Measurements from ENCODE around the gene LSM5. TPM values are rescaled to one million over a fixed set of nuclear protein-coding genes. Genes with fewer than 3 reads are reported as not detected.

The LSM5 gene
- total and polyA plus RNA-seq, 2 of the 4 experiments (the other 2 are of a cell fraction), result 5.0 to 26.5 TPM

GRCh38 chr7:32476816-32477648 is 13.1 kb downstream of the LSM5 start:
- Histone ChIP-seq H3K14ac (replicated peaks; ENCODE audit: low read depth, low read length) (no peak overlapping the region), H3K4me2 (ENCODE audit: low read depth, low read length) (no peak overlapping the region), H3K27me3 (ENCODE audit: control insufficient read depth, insufficient read depth, low read length) (no peaks in the 10 kb centered on the region), H2AK5ac (ENCODE audit: low read depth, low read length) (no peak overlapping the region), H3K18ac (ENCODE audit: low read depth, low read length) (no peak overlapping the region), H4K5ac (ENCODE audit: low read depth, low read length) (no peak overlapping the region), H2AK9ac (replicated peaks; ENCODE audit: low read depth, low read length, poor library complexity) (no peak overlapping the region), H4K8ac (ENCODE audit: low read depth in 2 of 2, low read length in 2 of 2) (no peak overlapping the region), H3K9ac (ENCODE audit: low read depth, low read length) (no peak overlapping the region), H3K27ac (ENCODE audit: insufficient read depth, low read length) (no peak overlapping the region), H2BK20ac (ENCODE audit: low read depth, low read length) (no peak overlapping the region), H2BK15ac (ENCODE audit: low read depth, low read length) (no peak overlapping the region; the same call in 2 of the 3 replicates), H3K79me1 (ENCODE audit: low read depth in 1 of 2, low read length in 2 of 2) (no peaks in the 10 kb centered on the region), H3K4ac (ENCODE audit: low read depth, low read length) (no peak overlapping the region), H3K23ac (ENCODE audit: low read depth, low read length) (no peak overlapping the region), H3K56ac (ENCODE audit: extremely low read depth, insufficient read depth, low read length) (no peak overlapping the region), H4K91ac (ENCODE audit: insufficient read depth, low read depth, low read length) (no peak overlapping the region), H2BK5ac (ENCODE audit: low read depth, low read length, poor library complexity, severe bottlenecking) (no peak overlapping the region), H2AFZ (replicated peaks; ENCODE audit: low read length, poor library complexity) (no peak overlapping the region), H2BK120ac (ENCODE audit: low read depth, low read length) (no peak overlapping the region), H3K9me3 (ENCODE audit: control insufficient read depth, insufficient read depth, low read length) (no peaks in the 10 kb centered on the region), H3K9me1 (ENCODE audit: insufficient read depth, low read length) (0 out of 2 replicates have a peak, but pooled peaks cover 3% of the 10 kb centered on the region), H3K36me3 (ENCODE audit: control insufficient read depth, insufficient read depth, low read length) (no peaks in the 10 kb centered on the region), H3K4me3 (ENCODE audit: insufficient read depth, low read depth, low read length) (no peak overlapping the region), H4K20me1 (ENCODE audit: insufficient read depth, low read length) (no peaks in the 10 kb centered on the region), H3K4me1 (ENCODE audit: control insufficient read depth, insufficient read depth, low read length) (peaks cover 3% of the 10 kb centered on the region; the same call in 1 of the 2 replicates)
- intact Hi-C loops (cut with micrococcal nuclease) (no loop called here), dilution Hi-C loops (cut with HindIII; ENCODE audit: low sequenced_read_pairs, unreplicated experiment) (no loop called here), in situ Hi-C loops (cut with MboI; ENCODE audit: low sequenced_read_pairs) (loop anchor here (5.0 kb wide), 1 partner anchor 260 kb away; no protein-coding TSS in a partner anchor)
- no TSS peak for BruUV-seq (replicated peaks)
- ATAC-seq (ENCODE audit: low read depth), result no peak
- ChIA-PET CTCF (interaction anchor here (0.6 kb wide), 1 partner anchor 266 kb away, joined by 3 read pairs; no protein-coding TSS in a partner anchor), POLR2A (ENCODE audit: unreplicated experiment) (no interaction called here)
- WGBS, 2 experiments (ENCODE audit: extremely low coverage in 2 of 2, insufficient read length in 1 of 2), result no CpG with 5 or more reads among the region's 3 CpGs
- no peak for DNase-seq
- TF ChIP-seq BHLHE40 (IDR thresholded peaks at IDR 0.05; ENCODE audit: low read depth, low read length) (no peak), RCOR1 (IDR thresholded peaks at IDR 0.05; ENCODE audit: insufficient replicate concordance, low read length) (no peak), CEBPB (IDR thresholded peaks at IDR 0.05; ENCODE audit: low read depth, low read length) (no peak)
